Calu3 (cell line): Measurements from ENCODE around the gene RASGRF1. TPM values are rescaled to one million over a fixed set of nuclear protein-coding genes. Genes with fewer than 3 reads are reported as not detected.

Experiments used
- BruUV-seq: library from RNA; stranded (reverse); fragments of 400-500 nt; replicated peaks from 2 replicates; lab custom pipeline; 2021; lab: Mats Ljungman, UMichigan
- CTCF ChIA-PET: fragments of 300-600 bp; sonication (Branson Sonifier 250); formaldehyde crosslinking; loops from one replicate; lab custom pipeline; 2022; ENCODE audit warnings: antibody characterized with exemption; lab: Charles Lee
- DNase-seq: peaks from one replicate; pipeline ENCODE4 v3.0.0; 2022
- H3K27ac Mint-ChIP-seq: one replicate; pipeline ENCODE4 v1.8.0; 2022; ENCODE audit warnings: mixed read lengths; ENCODE audit not compliant: unreplicated experiment
- H3K27me3 Mint-ChIP-seq: one replicate; pipeline ENCODE4 v1.8.0; 2022; ENCODE audit warnings: mixed read lengths; ENCODE audit not compliant: unreplicated experiment
- H3K36me3 Mint-ChIP-seq: one replicate; pipeline ENCODE4 v1.8.0; 2022; ENCODE audit warnings: mild to moderate bottlenecking, moderate library complexity, mixed read lengths; ENCODE audit not compliant: insufficient read depth, unreplicated experiment
- H3K4me1 Mint-ChIP-seq: one replicate; pipeline ENCODE4 v1.8.0; 2022; ENCODE audit warnings: mild to moderate bottlenecking, low read depth, mixed read lengths; ENCODE audit not compliant: unreplicated experiment
- H3K4me3 Mint-ChIP-seq: one replicate; pipeline ENCODE4 v1.8.0; 2022; ENCODE audit warnings: mild to moderate bottlenecking, low read depth, moderate library complexity, mixed read lengths; ENCODE audit not compliant: unreplicated experiment
- H3K9me3 Mint-ChIP-seq: one replicate; pipeline ENCODE4 v1.8.0; 2022; ENCODE audit warnings: low read depth, mixed read lengths; ENCODE audit not compliant: unreplicated experiment
- intact Hi-C: fragments of 100-400 bp; cut with micrococcal nuclease; formaldehyde crosslinking; loops from one replicate; pipeline ENCODE4 v1.10.0; 2022; ENCODE audit not compliant: unreplicated experiment
- total RNA-seq: library from RNA; stranded (reverse); gene quantifications from 2 replicates; pipeline ENCODE4 v1.2.3, GENCODE V29; 2022
- TF ChIP-seq, protein P1 (sequence below): fragments of 200-600 bp; IDR thresholded peaks from one replicate; pipeline ENCODE4 v1.8.0; 2022; ENCODE audit warnings: antibody characterized with exemption; ENCODE audit not compliant: unreplicated experiment

Gene RASGRF1
- total RNA-seq, 1 experiment from 2014 or later, result 2.2 TPM

DNA sequence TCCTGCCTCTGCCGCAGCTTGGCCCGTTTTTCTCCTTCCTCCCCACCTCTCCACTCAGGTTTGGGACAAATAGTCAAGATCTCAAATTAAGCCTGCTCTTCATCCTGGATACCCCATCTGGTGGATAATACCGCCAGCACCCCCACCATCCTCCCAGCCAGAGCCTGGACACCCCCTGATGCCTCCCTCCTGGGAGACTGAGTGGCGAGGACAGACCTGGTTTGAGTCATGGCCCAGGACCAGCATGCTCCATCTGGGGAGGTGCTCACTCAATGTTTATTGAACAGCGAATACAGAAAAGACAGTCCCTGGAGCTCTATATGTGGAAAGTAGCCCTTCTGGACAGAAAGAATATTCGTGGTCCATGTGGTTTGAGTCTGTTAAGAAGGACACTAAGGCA, 169.1 kb downstream of the RASGRF1 start:
- CTCF ChIA-PET, result interaction anchor here (0.7 kb wide), 1 partner anchor 14 kb away, joined by 3 read pairs; no protein-coding TSS in a partner anchor
- H3K4me1 Mint-ChIP-seq, result no peaks in the 10 kb centered on the region
- no peak overlapping the region for H3K27ac Mint-ChIP-seq
- no peaks in the 10 kb centered on the region for H3K9me3 Mint-ChIP-seq
- DNase-seq, result no peak
- H3K27me3 Mint-ChIP-seq, result no peaks in the 10 kb centered on the region
- TF ChIP-seq, protein P1, sequence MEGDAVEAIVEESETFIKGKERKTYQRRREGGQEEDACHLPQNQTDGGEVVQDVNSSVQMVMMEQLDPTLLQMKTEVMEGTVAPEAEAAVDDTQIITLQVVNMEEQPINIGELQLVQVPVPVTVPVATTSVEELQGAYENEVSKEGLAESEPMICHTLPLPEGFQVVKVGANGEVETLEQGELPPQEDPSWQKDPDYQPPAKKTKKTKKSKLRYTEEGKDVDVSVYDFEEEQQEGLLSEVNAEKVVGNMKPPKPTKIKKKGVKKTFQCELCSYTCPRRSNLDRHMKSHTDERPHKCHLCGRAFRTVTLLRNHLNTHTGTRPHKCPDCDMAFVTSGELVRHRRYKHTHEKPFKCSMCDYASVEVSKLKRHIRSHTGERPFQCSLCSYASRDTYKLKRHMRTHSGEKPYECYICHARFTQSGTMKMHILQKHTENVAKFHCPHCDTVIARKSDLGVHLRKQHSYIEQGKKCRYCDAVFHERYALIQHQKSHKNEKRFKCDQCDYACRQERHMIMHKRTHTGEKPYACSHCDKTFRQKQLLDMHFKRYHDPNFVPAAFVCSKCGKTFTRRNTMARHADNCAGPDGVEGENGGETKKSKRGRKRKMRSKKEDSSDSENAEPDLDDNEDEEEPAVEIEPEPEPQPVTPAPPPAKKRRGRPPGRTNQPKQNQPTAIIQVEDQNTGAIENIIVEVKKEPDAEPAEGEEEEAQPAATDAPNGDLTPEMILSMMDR, result no peak
- peaks cover 63% of the 10 kb centered on the region for H3K36me3 Mint-ChIP-seq
- no TSS peak for BruUV-seq
- intact Hi-C loops, result no loop called here
- no peak overlapping the region for H3K4me3 Mint-ChIP-seq

DNA sequence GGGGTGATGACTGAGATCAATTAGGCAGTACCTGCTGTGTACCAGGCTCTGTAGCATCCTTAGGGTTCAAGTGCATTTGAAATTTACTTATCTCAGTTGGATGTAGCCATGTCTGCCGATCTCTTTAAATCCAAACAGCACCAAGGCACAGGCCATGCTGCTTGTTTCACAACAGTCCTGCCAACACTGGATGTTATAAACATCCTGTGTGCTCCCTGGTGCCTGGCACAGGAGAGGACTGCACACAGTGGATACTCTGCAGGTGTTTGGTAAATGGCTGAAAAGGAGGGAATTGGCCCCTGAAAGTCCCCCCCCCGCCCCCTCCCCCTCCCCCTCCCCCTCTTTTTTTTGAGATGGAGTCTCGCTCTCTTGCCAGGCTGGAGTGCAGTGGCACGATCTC, 172.7 kb downstream of the RASGRF1 start:
- Mint-ChIP-seq H3K9me3 (no peaks in the 10 kb centered on the region), H3K36me3 (peaks cover 57% of the 10 kb centered on the region), H3K4me1 (peaks cover 1% of the 10 kb centered on the region), H3K27ac (no peak overlapping the region), H3K4me3 (no peak overlapping the region), H3K27me3 (no peaks in the 10 kb centered on the region)
- no TSS peak for BruUV-seq
- CTCF ChIA-PET, result no interaction called here
- TF ChIP-seq, protein P1, result no peak
- no peak for DNase-seq
- intact Hi-C loops, result no loop called here

DNA sequence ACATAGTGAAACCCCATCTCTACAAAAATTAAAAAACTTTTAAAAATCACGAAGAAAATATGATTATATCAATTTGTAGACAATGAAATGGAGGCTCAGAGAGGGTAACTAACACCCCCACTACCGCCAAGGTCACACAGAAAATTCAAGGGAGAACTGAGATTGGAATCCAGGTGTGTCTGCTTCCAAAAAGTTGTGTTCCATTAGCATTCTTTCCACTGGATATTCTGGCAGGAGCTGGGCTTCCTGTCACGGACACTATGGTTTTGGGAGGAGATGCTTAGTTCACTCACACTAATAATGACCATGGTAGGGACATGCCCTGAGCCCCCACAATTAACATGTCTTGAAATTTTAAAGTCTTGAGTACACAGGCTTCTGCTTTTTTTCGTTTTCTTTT, 174.5 kb downstream of the RASGRF1 start:
- no peaks in the 10 kb centered on the region for H3K27me3 Mint-ChIP-seq
- no peaks in the 10 kb centered on the region for H3K9me3 Mint-ChIP-seq
- CTCF ChIA-PET, result interaction anchor here (0.6 kb wide), 1 partner anchor 9 kb away, joined by 6 read pairs; no protein-coding TSS in a partner anchor
- no peak overlapping the region for H3K4me3 Mint-ChIP-seq
- TF ChIP-seq, protein P1, result no peak
- H3K4me1 Mint-ChIP-seq, result peaks cover 7% of the 10 kb centered on the region
- BruUV-seq, result no TSS peak
- DNase-seq, result no peak
- no peak overlapping the region for H3K27ac Mint-ChIP-seq
- H3K36me3 Mint-ChIP-seq, result peaks cover 54% of the 10 kb centered on the region
- intact Hi-C loops, result no loop called here

DNA sequence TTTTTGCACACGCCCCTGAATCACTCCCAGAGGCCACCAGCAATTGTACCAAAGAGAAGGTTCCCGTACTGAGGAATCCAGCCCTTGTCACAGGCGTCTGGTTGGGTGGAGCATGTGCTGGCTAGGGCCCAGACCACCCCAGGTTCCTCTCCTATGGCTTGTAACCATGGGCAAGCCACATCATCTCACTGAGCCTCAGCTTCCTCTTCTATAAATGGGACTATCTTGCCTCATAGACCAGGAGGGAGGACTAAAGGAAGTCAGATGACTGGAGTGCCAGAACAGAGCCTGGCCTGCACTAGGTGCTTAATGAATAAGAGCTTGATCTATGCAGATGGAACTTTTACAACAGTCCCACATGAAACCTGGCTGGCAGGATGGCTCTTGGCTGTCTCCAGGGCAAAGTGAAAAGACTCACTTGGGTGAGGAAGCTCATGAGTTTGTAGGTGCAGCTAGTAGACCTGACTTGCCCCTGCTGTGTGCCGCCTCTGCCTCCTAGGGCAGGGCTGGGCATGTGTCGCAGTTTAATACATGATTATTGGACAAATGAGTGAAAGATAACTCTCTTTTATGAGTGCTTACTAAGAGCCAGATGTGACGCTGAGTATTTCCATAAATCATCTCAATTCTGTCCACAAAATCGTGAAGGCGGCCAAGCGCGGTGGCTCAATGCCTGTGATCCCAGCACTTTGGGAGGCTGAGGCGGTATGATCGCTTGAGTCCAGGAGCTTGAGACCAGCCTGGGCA, 175.1 kb downstream of the RASGRF1 start:
- TF ChIP-seq, protein P1, result no peak
- H3K36me3 Mint-ChIP-seq, result peaks cover 51% of the 10 kb centered on the region
- H3K27me3 Mint-ChIP-seq, result no peaks in the 10 kb centered on the region
- BruUV-seq, result no TSS peak
- no peak overlapping the region for H3K27ac Mint-ChIP-seq
- DNase-seq, result no peak
- H3K4me1 Mint-ChIP-seq, result peaks cover 7% of the 10 kb centered on the region
- no peak overlapping the region for H3K4me3 Mint-ChIP-seq
- CTCF ChIA-PET, result interaction anchor here (0.6 kb wide), 1 partner anchor 8 kb away, joined by 6 read pairs; no protein-coding TSS in a partner anchor
- intact Hi-C loops, result no loop called here
- H3K9me3 Mint-ChIP-seq, result no peaks in the 10 kb centered on the region
